GM21717 (cell line): ENCODE measurements around the gene SPCS3.
A peak's percentile ranks its signal among the peaks of the same experiment; 100 is the strongest.
"Not testable (repeated sequence)": the region's sequence is repeated elsewhere in the genome, so short reads cannot be mapped to it uniquely, and the experiment has no call there.

Source experiments
- ATAC-seq: cut with Tn5 transposase; IDR thresholded peaks from one replicate; pipeline ENCODE4 v1.9.1; 2021; ENCODE audit warnings: mild to moderate bottlenecking, moderate library complexity; ENCODE audit not compliant: unreplicated experiment

SPCS3 gene

DNA sequence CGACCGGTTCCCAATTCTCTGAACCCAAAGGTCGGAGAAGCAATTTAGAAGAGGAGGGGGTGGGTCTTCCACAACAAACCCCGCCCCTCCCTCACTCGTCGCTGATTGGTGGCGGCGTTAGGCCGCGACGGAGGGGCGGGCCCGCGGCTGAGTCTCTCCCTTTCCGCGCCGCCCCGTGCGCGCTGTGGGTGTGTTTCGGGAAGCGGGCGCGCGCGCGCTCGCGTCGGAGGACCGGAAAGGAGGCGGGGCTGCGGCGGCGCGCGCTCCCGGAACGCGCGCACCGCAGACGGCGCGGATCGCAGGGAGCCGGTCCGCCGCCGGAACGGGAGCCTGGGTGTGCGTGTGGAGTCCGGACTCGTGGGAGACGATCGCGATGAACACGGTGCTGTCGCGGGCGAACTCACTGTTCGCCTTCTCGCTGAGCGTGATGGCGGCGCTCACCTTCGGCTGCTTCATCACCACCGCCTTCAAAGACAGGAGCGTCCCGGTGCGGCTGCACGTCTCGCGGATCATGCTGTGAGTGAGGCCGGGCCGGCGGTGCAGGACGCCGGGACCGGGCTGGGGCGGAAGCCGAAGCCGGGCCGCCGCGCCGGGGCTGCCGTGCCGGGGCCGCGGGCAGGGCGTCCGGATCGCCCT lies at the start of gene SPCS3:
Gene SPCS3, plus strand, starts transcription at position 263 of the 636 bp plus-strand sequence. Its CDS starts 111 bp downstream, at position 374.
- ATAC-seq, result peak; percentile 91

DNA sequence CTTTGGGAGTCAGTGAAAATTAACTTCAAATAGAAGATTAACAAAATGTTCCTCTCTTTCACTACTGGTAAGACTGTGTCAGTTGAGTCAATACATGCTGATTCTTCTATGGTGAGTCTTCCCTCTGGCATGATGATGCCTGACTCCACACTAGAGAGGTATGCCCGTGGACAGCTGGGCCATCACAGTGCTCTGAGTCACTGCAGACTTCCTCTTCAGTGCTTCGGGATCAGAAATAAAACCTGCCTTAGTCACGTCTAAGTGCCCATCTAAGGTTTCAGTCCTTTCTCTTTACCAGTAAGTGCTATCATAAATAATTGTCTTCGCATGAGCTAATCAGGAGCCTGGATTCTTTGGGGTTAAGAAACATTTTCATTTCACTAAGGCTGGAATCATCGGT lies 49.1 kb upstream of the SPCS3 start:
- ATAC-seq, result no peak

- ATAC-seq, result no peak
Observed at GRCh38 chr4:176271749-176272148, 48.0 kb upstream of the SPCS3 start.

- ATAC-seq, result no peak
Observed at GRCh38 chr4:176272799-176273198, 47.0 kb upstream of the SPCS3 start.

- no peak for ATAC-seq
Observed at GRCh38 chr4:176273736-176274135, 46.0 kb upstream of the SPCS3 start.

- no peak for ATAC-seq
Observed at GRCh38 chr4:176274441-176274840, 45.3 kb upstream of the SPCS3 start.

DNA sequence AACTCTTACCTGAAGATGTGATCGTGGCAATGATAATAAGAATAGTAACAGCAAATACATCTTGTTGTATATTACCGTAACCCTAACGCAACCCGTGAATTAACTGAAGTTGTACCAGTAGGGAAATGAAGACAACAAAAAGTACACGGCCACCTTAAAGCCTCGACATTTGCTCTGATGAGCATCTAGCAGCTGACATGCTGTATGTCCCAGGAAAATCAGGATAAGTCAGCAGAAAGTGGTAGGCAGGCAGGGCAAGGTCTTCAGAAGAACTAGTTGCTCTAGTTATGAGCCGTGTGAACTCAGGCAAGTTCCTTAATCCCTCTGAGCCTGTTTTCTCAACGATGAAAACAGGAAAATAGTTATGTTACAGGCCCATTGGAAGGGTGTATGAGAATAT lies 43.1 kb upstream of the SPCS3 start:
- ATAC-seq, result no peak

DNA sequence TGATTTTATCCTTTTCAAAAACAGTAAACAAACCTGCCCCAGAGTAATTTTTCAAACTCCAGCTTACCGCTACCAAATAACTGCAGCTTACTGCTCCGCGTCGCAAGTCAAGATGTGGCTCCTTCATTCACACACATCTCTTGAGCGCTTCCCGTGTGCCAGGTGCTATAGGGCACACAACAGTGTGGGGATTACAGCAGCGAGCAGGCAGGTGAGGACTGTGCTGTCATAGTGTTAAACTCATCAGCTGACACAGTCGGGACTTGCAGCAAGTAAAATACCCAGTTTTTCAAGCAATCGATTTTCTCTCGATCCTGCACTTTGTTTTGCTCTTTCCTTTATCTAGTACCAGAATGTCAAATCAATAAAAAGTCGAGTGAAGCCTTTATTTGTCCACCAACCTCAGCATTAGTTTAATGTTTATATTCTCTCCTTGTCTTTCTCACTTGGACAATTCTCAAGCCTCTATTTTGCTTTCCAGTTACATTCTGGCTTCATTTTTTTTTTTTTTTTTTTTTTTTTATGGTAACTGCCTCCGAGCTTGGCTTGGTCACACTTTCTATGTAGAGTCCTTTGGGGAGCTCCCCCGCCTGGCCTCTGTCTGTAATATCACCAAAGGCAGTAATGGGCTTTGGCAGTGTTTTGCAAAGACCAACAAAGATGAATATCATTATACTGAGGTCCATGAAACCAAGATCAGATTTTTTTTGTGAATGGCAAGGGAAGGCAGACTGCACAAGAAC lies 42.4 kb upstream of the SPCS3 start:
- peak; percentile 89 for ATAC-seq

DNA sequence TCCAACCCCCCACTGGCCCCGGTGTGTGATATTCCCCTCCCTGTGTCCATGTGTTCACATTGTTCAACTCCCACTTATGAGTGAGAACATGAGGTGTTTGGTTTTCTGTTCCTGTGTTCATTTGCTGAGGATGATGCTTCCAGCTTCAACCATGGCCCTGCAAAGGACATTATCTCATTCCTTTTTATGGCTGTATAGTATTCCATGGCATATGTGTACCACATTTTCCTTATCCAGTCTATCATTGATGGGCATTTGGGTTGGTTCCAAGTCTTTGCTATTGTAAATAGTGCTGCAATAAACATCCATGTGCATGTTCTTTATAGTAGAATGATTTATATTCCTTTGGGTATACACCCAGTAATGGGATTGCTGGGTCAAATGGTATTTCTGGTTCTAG lies 40.2 kb upstream of the SPCS3 start:
- not testable (repeated sequence) for ATAC-seq

DNA sequence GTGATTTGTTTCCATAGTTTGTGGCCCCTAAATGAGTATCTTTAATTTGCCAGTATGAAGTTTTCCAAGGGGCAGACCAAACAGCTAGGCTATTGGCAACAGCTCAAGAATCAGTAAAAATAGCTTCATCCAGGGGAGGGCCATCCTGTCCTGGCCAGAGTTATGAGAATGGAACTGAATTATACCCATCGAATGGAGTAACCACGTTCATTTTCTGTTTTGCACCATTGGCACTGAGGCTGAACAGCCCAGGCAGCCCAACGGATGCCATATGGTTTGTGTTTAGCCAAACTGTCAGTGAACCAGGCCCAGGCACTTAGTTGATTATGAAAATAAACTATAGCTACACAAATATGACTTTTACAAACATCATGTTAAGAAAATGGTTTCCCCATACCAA lies 33.0 kb upstream of the SPCS3 start:
- ATAC-seq, result no peak

DNA sequence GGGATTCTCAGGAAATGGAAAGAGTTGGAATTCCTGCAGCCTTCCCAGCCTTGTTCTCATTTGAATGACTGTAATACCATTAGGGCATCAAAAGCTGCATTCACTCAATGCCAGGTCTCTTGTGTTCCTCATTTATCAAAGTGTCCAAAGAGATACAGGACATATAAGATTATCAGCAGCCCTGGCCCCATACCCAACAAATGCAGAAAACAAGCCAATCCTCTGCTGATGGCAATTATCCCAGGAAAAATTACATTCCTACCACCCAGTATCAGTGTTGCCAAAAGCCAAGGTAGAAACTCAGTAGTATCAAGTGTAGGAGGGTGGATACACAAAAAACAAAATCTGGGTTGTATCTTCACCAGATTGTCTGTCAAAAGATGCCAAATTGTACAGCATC lies 32.2 kb upstream of the SPCS3 start:
- no peak for ATAC-seq

DNA sequence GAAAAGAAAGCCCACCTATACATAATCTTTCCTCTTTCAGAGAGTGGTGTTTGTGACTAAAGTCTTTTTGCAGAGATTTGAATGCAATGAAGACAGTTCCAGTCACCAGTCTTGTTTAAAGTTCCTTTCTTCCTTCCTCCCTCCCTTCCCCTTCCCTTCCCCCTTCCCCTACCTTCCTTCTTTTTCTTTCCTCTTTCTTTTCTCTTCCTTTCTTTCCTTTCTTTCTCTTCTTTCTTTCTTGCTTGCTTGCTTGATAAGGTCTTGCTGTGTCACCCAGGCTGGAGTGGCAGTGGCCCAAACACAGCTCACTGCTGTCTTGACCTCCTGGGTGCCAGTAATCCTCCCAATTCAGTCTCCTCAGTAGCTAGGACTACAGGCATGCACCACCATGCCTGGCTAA lies 31.7 kb upstream of the SPCS3 start:
- no peak for ATAC-seq

- ATAC-seq, result no peak
Observed at GRCh38 chr4:176289561-176289960, 30.2 kb upstream of the SPCS3 start.

GRCh38 chr4:176290520-176290919 lies 29.2 kb upstream of the SPCS3 start:
- no peak for ATAC-seq

DNA sequence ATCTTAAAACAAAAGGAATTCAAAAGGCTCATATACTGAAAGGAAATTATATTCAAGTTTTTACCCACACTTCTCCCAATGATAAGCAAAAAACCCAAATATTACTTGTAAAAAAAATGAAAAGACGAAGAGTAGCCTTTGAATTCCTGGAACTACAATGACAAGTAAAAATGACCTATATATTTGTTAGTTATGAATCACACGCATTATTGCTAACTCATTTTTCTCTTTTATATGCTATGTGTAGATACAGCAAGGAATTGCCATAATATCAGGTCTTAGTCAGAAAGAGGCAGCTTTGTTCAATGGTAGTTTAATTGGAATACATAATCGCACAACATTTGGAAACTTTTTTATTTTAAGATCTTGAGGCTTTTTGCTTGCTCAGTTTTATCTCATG lies 28.0 kb upstream of the SPCS3 start:
- ATAC-seq, result no peak

DNA sequence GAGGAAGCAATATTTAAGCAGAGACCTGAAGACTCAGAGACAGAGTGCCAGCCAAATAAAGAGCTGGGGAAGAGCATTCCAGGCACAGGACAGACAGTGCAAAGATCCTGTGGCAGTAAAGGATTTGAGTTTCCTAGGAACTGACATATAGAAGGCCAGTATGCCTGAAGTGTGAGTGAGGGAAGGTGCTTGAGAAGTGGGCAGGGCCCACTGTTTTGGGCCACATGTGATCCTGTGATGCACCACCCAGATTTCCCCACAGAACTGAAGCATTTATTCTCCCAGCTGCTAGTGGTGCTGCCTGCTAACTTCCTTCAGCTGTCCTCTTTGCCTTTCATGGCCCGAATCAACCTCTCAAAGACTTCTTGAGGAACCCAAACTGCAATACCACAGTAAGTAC lies 26.8 kb upstream of the SPCS3 start:
- ATAC-seq, result no peak

DNA sequence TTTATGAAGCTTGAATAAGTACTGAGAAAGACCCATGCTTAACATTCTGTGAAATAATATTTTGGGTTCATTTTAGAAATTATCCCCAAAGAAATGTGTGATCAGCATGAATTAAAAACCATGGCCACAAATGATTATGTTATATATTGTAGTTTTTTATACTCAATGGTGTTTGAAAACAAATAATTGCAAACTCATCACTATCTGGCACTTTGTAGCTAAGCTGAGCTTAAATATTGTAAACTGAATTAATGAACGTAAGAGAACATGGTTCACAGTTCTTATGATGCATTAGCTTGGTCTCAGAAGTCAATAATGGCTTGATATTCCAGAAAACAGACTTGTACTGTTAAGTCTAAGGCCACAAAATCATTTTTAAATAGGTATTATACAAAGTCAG lies 26.1 kb upstream of the SPCS3 start:
- ATAC-seq, result no peak

- not testable (repeated sequence) for ATAC-seq
Observed at GRCh38 chr4:176295907-176296306, 23.9 kb upstream of the SPCS3 start.

GRCh38 chr4:176298664-176299063 lies 21.1 kb upstream of the SPCS3 start:
- ATAC-seq, result no peak

DNA sequence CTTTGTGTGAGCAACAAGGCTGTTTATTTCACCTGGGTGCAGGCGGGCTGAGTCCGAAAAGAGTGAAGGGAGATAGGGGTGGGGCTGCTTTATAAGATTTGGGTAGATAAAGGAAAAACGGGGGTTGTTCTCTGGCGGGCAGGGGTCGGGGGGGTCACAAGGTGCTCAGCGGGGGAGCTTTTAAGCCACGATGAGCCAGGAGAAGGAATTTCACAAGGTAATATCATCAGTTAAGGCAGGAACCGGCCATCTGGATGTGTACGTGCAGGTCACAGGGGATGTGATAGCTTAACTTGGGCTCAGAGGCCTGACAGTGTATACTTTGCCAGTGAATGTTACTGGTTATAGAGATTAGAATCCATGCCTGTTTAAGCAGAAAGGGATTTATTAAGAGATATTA lies 19.7 kb upstream of the SPCS3 start:
- no peak for ATAC-seq

DNA sequence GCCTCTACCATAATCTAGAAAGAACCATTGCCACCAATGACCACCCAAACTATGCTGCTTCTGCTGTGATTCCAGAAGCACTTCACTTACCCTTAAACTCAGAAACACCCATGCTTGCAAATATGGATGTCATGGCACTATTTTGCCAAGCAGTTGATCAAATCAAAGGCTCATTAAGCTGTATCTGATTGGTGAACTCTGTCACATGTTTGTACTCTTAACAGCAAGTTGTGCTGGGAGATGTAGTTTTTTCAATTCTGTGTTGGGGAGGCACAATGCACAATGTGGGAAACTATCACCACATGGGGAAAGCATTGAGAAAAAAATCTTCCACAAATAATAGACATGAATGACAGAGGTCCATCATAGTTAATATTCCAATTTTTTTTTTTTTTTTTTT lies 19.2 kb upstream of the SPCS3 start:
- no peak for ATAC-seq
